Measurements from ENCODE around the gene BACH2.
"Not testable (repeated sequence)": the region's sequence is repeated elsewhere in the genome, so short reads cannot be mapped to it uniquely, and the experiment has no call there.

BACH2 gene

GRCh38 chr6:90301816-90302215 lies 5.2 kb upstream of the BACH2 start:
- no peak for DNase-seq (ENCODE audit: low spot score)

GRCh38 chr6:90298459-90299053 lies 1.9 kb upstream of the BACH2 start:
- DNase-seq (ENCODE audit: low spot score) = no peak

GRCh38 chr6:90297867-90298381 lies 1.3 kb upstream of the BACH2 start:
- DNase-seq (ENCODE audit: low spot score) = no peak

- DNase-seq (ENCODE audit: low spot score) = no peak
Observed at GRCh38 chr6:90297115-90297866, 648 bp upstream of the BACH2 start.

- no peak for DNase-seq (ENCODE audit: low spot score)
Observed at GRCh38 chr6:90295854-90296340, 746 bp downstream of the BACH2 start.

GRCh38 chr6:90294989-90295853 lies 1.4 kb downstream of the BACH2 start:
- no peak for DNase-seq (ENCODE audit: low spot score)

- no peak for DNase-seq (ENCODE audit: low spot score)
Observed at GRCh38 chr6:90294614-90294988, 2.0 kb downstream of the BACH2 start.

GRCh38 chr6:90294008-90294511 lies 2.6 kb downstream of the BACH2 start:
- no peak for DNase-seq (ENCODE audit: low spot score)

- no peak for DNase-seq (ENCODE audit: low spot score)
Observed at GRCh38 chr6:90293319-90293953, 3.2 kb downstream of the BACH2 start.

GRCh38 chr6:90291565-90291964 lies 5.1 kb downstream of the BACH2 start:
- no peak for DNase-seq (ENCODE audit: low spot score)

GRCh38 chr6:90290811-90291420 lies 5.7 kb downstream of the BACH2 start:
- no peak for DNase-seq (ENCODE audit: low spot score)

- DNase-seq (ENCODE audit: low spot score) = no peak
Observed at GRCh38 chr6:90289902-90290301, 6.7 kb downstream of the BACH2 start.

- no peak for DNase-seq (ENCODE audit: low spot score)
Observed at GRCh38 chr6:90288404-90288803, 8.2 kb downstream of the BACH2 start.

- DNase-seq (ENCODE audit: low spot score) = peak; percentile 73
Observed at GRCh38 chr6:90286884-90287488, 9.7 kb downstream of the BACH2 start.

- DNase-seq (ENCODE audit: low spot score) = peak; percentile 84
Observed at GRCh38 chr6:90285611-90286381, 10.8 kb downstream of the BACH2 start.

GRCh38 chr6:90285042-90285481 lies 11.6 kb downstream of the BACH2 start:
- DNase-seq (ENCODE audit: low spot score) = no peak

- DNase-seq (ENCODE audit: low spot score) = peak; percentile 58
Observed at GRCh38 chr6:90284236-90285041, 12.2 kb downstream of the BACH2 start.

GRCh38 chr6:90282265-90282664 lies 14.4 kb downstream of the BACH2 start:
- not testable (repeated sequence) for DNase-seq (ENCODE audit: low spot score)

- DNase-seq (ENCODE audit: low spot score) = no peak
Observed at GRCh38 chr6:90278129-90278528, 18.5 kb downstream of the BACH2 start.
